Neuronal stem cell (in vitro differentiated cells): Measurements from ENCODE around the gene ACER1.
A peak's percentile ranks its signal among the peaks of the same experiment; 100 is the strongest.

ENCODE experiments used
- DNase-seq: peaks from one replicate; pipeline ENCODE4 v3.0.0-alpha.2; 2013; ENCODE audit warnings: low spot score
- H2AFZ ChIP-seq: one replicate; pipeline ENCODE4 v1.6.1; 2013; ENCODE audit warnings: mild to moderate bottlenecking, low read length, inconsistent platforms
- H2AK5ac ChIP-seq: 2 replicates; pipeline ENCODE4 v1.6.1; 2013; ENCODE audit warnings: low read depth, mild to moderate bottlenecking, inconsistent platforms, low read length, moderate library complexity, mixed read lengths
- H2BK120ac ChIP-seq: 2 replicates; pipeline ENCODE4 v1.6.1; 2013; ENCODE audit warnings: low read depth, mild to moderate bottlenecking, inconsistent platforms, low read length, moderate library complexity, mixed read lengths
- H2BK12ac ChIP-seq: one replicate; pipeline ENCODE4 v1.6.1; 2013; ENCODE audit warnings: low read length, inconsistent platforms
- H2BK15ac ChIP-seq: 2 replicates; pipeline ENCODE4 v1.6.1; 2013; ENCODE audit warnings: mild to moderate bottlenecking, low read length, inconsistent platforms, mixed read lengths
- H2BK5ac ChIP-seq: one replicate; pipeline ENCODE4 v1.6.1; 2013; ENCODE audit warnings: inconsistent platforms, mild to moderate bottlenecking, low read length, moderate library complexity
- H3K14ac ChIP-seq: one replicate; pipeline ENCODE4 v1.6.1; 2013; ENCODE audit warnings: low read length, inconsistent platforms
- H3K18ac ChIP-seq: 2 replicates; pipeline ENCODE4 v1.6.1; 2013; ENCODE audit warnings: low read length, inconsistent platforms
- H3K23ac ChIP-seq: 2 replicates; pipeline ENCODE4 v1.6.1; 2013; ENCODE audit warnings: low read depth, mild to moderate bottlenecking, mixed read lengths, low read length, inconsistent platforms; ENCODE audit not compliant: poor library complexity
- H3K27ac ChIP-seq: replicated peaks from 3 replicates; pipeline ENCODE4 v1.5.1; 2013; ENCODE audit warnings: low read length, inconsistent platforms
- H3K27me3 ChIP-seq, 3 experiments: 2 replicates each; pipeline ENCODE4 v1.6.1; 2013; ENCODE audit warnings: low read length in 3 of 3, mild to moderate bottlenecking in 2 of 3, inconsistent platforms in 1 of 3, low read depth in 1 of 3, mixed read lengths in 1 of 3, moderate library complexity in 1 of 3; ENCODE audit not compliant: control insufficient read depth in 3 of 3, insufficient read depth in 3 of 3
- H3K36me3 ChIP-seq, 2 donors: replicated peaks in 1 of 2; 2 replicates each; pipeline ENCODE4 v1.6.1; 2013; ENCODE audit warnings: low read length in 2 of 2; ENCODE audit not compliant: control insufficient read depth in 2 of 2, insufficient read depth in 2 of 2
- H3K4ac ChIP-seq: 2 replicates; pipeline ENCODE4 v1.6.1; 2013; ENCODE audit warnings: inconsistent platforms, mild to moderate bottlenecking, low read length, moderate library complexity
- H3K4me1 ChIP-seq, 2 donors: 1 replicate in 1 of 2; 2 replicates in 1 of 2; pipeline ENCODE4 v1.6.1; 2013; ENCODE audit warnings: low read length in 2 of 2, low read depth in 1 of 2; ENCODE audit not compliant: control insufficient read depth in 2 of 2, insufficient read depth in 1 of 2
- H3K4me2 ChIP-seq: one replicate; pipeline ENCODE4 v1.6.1; 2013; ENCODE audit warnings: mild to moderate bottlenecking, low read length, inconsistent platforms; ENCODE audit not compliant: insufficient read depth, poor library complexity, severe bottlenecking
- H3K4me3 ChIP-seq, 2 donors: 2 replicates each; pipeline ENCODE4 v1.5.1; 2013; ENCODE audit warnings: low read length in 2 of 2, mild to moderate bottlenecking in 2 of 2, inconsistent platforms in 1 of 2, moderate library complexity in 1 of 2
- H3K79me1 ChIP-seq: one replicate; pipeline ENCODE4 v1.6.1; 2013; ENCODE audit warnings: low read depth, mild to moderate bottlenecking, inconsistent platforms, low read length, moderate library complexity
- H3K9ac ChIP-seq: one replicate; pipeline ENCODE4 v1.6.1; 2013; ENCODE audit warnings: mild to moderate bottlenecking, low read depth, low read length, inconsistent platforms; ENCODE audit not compliant: poor library complexity
- H3K9me3 ChIP-seq, 2 donors: replicated peaks in 1 of 2; 2 replicates each; pipeline versions ENCODE3 to v1.6.1; 2013; ENCODE audit warnings: low read length in 2 of 2, mild to moderate bottlenecking in 2 of 2, inconsistent platforms in 1 of 2, low read depth in 1 of 2, mixed read lengths in 1 of 2, moderate library complexity in 1 of 2; ENCODE audit not compliant: control insufficient read depth in 2 of 2, insufficient read depth in 1 of 2
- H4K8ac ChIP-seq: one replicate; pipeline ENCODE4 v1.6.1; 2013; ENCODE audit warnings: low read depth, mild to moderate bottlenecking, inconsistent platforms, low read length, moderate library complexity
- H4K91ac ChIP-seq: one replicate; pipeline ENCODE4 v1.6.1; 2013; ENCODE audit warnings: low read length, low read depth, mild to moderate bottlenecking, inconsistent platforms; ENCODE audit not compliant: poor library complexity
- WGBS, 2 donors: extraction: QIAGEN DNeasy Blood & Tissue Kit; methylation state at CpG; one replicate each; pipeline ENCODE4 v1.1.7; 2013; ENCODE audit warnings: missing lambda C conversion rate in 2 of 2, mixed read lengths in 1 of 2; ENCODE audit not compliant: insufficient read length in 2 of 2, insufficient replicate concordance in 1 of 2; ENCODE audit errors: extremely low coverage in 2 of 2; 5-methylcytosine and 5-hydroxymethylcytosine counted together

Gene ACER1

DNA sequence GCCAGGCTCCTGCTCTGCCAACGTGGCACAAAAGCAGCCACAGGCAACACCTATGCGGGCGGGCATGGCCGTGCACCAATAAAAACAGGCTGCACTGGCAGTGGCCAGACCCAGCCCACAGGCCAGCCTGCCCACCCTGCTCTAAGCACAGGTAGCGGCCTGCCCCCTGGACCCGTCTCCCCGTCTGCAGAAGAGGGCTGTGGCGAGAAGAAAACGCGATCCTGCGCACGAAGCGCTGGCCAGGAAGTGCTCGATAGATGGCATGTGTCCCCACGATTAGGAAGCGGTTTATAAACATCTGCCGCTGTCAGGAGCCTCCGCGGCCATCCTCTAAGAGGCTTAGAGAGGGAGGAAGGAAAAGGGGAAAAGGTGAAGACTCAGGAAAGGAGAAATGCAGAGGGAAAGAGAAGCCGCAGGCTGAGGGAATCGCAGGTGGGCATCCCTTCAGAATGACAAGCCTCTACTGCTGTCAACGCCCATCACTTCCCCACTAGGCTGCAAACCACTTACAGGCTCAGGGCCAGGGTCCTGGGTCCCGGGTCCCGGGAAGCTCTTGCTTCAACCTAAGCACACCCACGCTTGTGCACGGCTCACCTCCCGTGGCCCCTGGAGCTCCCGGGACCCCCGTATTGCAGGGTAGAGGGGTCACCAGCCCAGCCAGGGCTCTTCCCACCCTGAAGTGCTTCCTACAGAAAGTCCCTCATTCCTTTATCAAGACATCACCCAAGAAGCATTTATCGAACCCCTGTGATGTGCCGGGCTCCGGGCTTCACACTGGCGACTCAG, 64.1 kb downstream of the ACER1 start:
- H3K4me3 ChIP-seq, result no peak overlapping the region
- DNase-seq, result no peak
- H3K4me1 ChIP-seq, result peaks cover 21 to 24% of the 10 kb centered on the region in 2 donors
- H3K4ac ChIP-seq, result no peak overlapping the region
- no peak overlapping the region for H2BK12ac ChIP-seq
- H3K4me2 ChIP-seq, result no peak overlapping the region
- H4K91ac ChIP-seq, result no peak overlapping the region
- no peak overlapping the region for H3K18ac ChIP-seq
- no peak overlapping the region for H2AK5ac ChIP-seq
- H3K9ac ChIP-seq, result no peak overlapping the region
- H2BK120ac ChIP-seq, result no peak overlapping the region
- no peaks in the 10 kb centered on the region for H3K27me3 ChIP-seq
- no peak overlapping the region for H2BK15ac ChIP-seq
- no peak overlapping the region for H3K14ac ChIP-seq
- peaks cover 22% of the 10 kb centered on the region for H3K79me1 ChIP-seq
- no peak overlapping the region for H2BK5ac ChIP-seq
- H3K23ac ChIP-seq, result peak overlapping the region; percentile 69
- H3K27ac ChIP-seq, result no peak overlapping the region
- H2AFZ ChIP-seq, result no peak overlapping the region
- H3K36me3 ChIP-seq, result peaks cover 24 to 63% of the 10 kb centered on the region in 2 donors
- H3K9me3 ChIP-seq, result no peaks in the 10 kb centered on the region
- H4K8ac ChIP-seq, result no peak overlapping the region
- WGBS, 2 donors, result no CpG with 5 or more reads among the region's 33 CpGs

DNA sequence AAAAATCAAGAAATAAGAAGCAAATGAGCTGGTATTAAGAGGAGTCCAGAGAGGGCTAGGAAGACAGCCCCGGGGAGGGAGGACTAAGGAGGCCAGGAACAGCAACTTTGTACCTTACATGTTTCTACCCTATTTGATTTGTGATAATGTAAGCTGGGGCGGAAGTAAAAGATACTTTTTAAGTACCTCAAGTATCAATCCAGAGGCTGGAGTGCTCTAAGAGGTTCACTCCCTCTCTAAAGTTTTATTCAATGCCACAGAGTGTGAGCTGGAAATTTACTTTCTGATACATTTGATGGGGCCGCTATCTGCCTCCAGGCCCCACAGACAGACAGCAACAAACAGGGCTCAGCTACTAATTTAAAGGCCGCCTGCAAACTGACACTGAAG, 65.0 kb downstream of the ACER1 start:
- H4K91ac ChIP-seq, result no peak overlapping the region
- H3K4me2 ChIP-seq, result no peak overlapping the region
- no peaks in the 10 kb centered on the region for H3K27me3 ChIP-seq
- H2BK5ac ChIP-seq, result no peak overlapping the region
- H3K9ac ChIP-seq, result no peak overlapping the region
- no peak overlapping the region for H3K4ac ChIP-seq
- peaks cover 24 to 71% of the 10 kb centered on the region in 2 donors for H3K36me3 ChIP-seq
- peaks cover 15 to 21% of the 10 kb centered on the region in 2 donors for H3K4me1 ChIP-seq
- H3K14ac ChIP-seq, result no peak overlapping the region
- no peak overlapping the region for H3K23ac ChIP-seq
- no peak overlapping the region for H2BK120ac ChIP-seq
- H3K79me1 ChIP-seq, result peaks cover 19% of the 10 kb centered on the region
- no peak overlapping the region for H2AFZ ChIP-seq
- no peak overlapping the region for H3K27ac ChIP-seq
- no CpG with 5 or more reads among the region's 4 CpGs for WGBS, 2 donors
- no peak overlapping the region for H3K18ac ChIP-seq
- H4K8ac ChIP-seq, result no peak overlapping the region
- H3K4me3 ChIP-seq, result no peak overlapping the region
- no peak overlapping the region for H2BK12ac ChIP-seq
- H2BK15ac ChIP-seq, result no peak overlapping the region
- no peak overlapping the region for H2AK5ac ChIP-seq
- DNase-seq, result no peak
- no peaks in the 10 kb centered on the region for H3K9me3 ChIP-seq

DNA sequence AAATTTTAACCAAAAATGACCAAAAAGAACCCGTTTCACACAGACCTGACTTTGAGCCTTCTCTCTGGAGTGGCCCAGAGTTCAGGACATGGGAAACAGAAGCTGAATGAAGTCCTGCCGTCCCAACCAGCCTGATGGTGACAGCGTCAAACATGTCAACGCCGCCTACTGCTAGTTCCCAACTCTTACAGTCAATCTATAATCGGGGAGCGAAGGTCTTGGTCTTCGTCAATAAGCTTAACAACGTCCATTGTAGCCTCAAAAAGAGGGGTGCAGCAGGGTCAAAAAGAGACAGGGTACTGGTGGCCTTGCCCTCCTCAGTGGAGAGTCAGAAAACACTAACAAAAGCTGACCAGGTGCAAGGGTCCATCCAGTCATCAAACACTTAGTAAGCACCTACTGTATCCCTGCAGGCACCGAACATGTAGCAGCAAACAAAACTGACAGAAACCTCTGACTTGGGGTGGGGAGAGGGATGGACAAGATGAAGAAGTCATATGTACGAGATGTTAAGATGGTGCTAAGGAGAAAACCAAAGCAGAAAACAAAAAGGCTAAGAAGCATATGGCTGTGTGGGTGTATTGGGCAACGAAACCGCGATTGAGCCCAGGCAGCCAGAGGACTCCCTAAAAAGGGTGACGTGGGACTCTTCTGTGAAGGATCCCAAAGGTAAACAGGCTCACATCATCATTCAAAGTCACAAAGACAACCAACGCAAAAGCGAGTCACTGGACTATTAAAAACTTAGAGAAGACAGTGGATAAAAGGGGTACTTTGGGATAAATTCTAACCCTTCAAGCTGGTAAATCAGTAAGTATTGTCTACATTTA, 65.6 kb downstream of the ACER1 start:
- Histone ChIP-seq H3K27ac (no peak overlapping the region), H3K4me1 (peaks cover 9 to 19% of the 10 kb centered on the region in 2 donors), H2BK15ac (no peak overlapping the region), H3K27me3 (no peaks in the 10 kb centered on the region), H3K4me3 (no peak overlapping the region), H4K8ac (no peak overlapping the region), H2AK5ac (no peak overlapping the region), H3K79me1 (peaks cover 20% of the 10 kb centered on the region), H4K91ac (no peak overlapping the region), H3K36me3 (peaks cover 26 to 77% of the 10 kb centered on the region in 2 donors), H3K23ac (no peak overlapping the region), H2BK120ac (no peak overlapping the region), H3K4me2 (no peak overlapping the region), H3K4ac (no peak overlapping the region), H3K18ac (no peak overlapping the region), H3K14ac (no peak overlapping the region), H2AFZ (no peak overlapping the region), H3K9me3 (no peaks in the 10 kb centered on the region), H3K9ac (no peak overlapping the region), H2BK12ac (no peak overlapping the region), H2BK5ac (no peak overlapping the region)
- WGBS, 2 donors, result no CpG with 5 or more reads among the region's 17 CpGs
- DNase-seq, result no peak

DNA sequence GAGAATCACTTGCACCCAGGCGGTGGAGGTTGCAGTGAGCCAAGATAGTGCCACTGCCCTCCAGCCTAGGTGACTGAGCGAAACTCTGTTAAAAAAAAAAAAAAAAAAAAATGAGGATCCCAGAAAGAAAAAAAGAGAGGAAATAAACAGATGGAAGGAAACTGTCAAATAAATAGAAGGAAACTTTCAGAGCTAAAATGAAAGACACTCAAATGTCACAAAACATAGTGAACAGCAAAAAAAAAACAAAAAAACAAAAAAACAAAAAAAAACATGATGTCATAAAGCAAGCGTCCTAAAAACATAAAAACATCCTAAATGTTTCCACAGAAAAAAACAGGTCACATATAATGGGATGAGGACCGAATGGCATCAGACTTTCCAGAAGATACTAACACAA, 68.6 kb downstream of the ACER1 start:
- H2BK15ac ChIP-seq, result no peak overlapping the region
- no peak overlapping the region for H3K18ac ChIP-seq
- H2BK120ac ChIP-seq, result no peak overlapping the region
- H3K4me2 ChIP-seq, result no peak overlapping the region
- no peak overlapping the region for H3K23ac ChIP-seq
- no peak overlapping the region for H3K27ac ChIP-seq
- no peak overlapping the region for H3K9ac ChIP-seq
- H3K14ac ChIP-seq, result no peak overlapping the region
- H3K4me3 ChIP-seq, result no peak overlapping the region
- no peak overlapping the region for H2BK5ac ChIP-seq
- H3K4ac ChIP-seq, result no peak overlapping the region
- no peak overlapping the region for H4K8ac ChIP-seq
- no peak for DNase-seq
- H4K91ac ChIP-seq, result no peak overlapping the region
- H2BK12ac ChIP-seq, result no peak overlapping the region
- H2AK5ac ChIP-seq, result no peak overlapping the region
- no peaks in the 10 kb centered on the region for H3K27me3 ChIP-seq
- no peak overlapping the region for H2AFZ ChIP-seq
- no CpG with 5 or more reads among the region's 4 CpGs for WGBS, 2 donors
- peaks cover 11% of the 10 kb centered on the region for H3K79me1 ChIP-seq
- H3K4me1 ChIP-seq, result peaks cover 0 to 7% of the 10 kb centered on the region in 2 donors
- peaks cover 30 to 95% of the 10 kb centered on the region in 2 donors for H3K36me3 ChIP-seq
- H3K9me3 ChIP-seq, result no peaks in the 10 kb centered on the region
